ENCODE data around the gene GLS2.

Gene GLS2

DNA sequence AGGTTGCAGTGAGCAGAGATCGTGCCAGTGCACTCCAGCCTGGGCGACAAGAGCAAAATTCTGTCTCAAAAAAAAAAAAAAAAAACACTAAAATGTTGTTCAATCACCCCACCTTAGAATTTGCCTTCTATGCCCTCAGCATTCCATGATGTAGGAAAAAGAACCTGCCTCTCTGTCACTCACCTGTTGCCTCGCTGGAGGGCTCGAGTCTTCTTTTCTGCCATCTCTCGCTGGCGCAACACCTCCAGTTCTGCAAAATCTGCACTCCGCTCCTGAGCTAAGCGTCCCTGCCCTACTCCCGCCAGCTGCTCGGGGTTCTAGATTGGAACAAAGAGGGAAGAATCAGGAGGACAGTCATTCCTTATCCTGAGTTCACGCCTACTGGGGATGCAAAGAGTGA is 56.7 kb downstream of the GLS2 start:
- TF ChIP-seq REST (IDR thresholded peaks at IDR 0.05; ENCODE audit: insufficient read depth in 1 of 2, low read depth in 2 of 2, low read length in 2 of 2) (no peak), FOXP2 (optimal IDR thresholded peaks at IDR 0.05; ENCODE audit: borderline replicate concordance, extremely low read depth, extremely low read length, insufficient read depth) (no peak), TAF1 (IDR thresholded peaks at IDR 0.05; ENCODE audit: borderline replicate concordance, insufficient read depth, low read length) (no peak), POLR2AphosphoS5 (IDR thresholded peaks at IDR 0.05; ENCODE audit: low read depth, low read length) (no peak), SIN3A (IDR thresholded peaks at IDR 0.05; ENCODE audit: borderline replicate concordance, insufficient read depth, low read length) (no peak)

DNA sequence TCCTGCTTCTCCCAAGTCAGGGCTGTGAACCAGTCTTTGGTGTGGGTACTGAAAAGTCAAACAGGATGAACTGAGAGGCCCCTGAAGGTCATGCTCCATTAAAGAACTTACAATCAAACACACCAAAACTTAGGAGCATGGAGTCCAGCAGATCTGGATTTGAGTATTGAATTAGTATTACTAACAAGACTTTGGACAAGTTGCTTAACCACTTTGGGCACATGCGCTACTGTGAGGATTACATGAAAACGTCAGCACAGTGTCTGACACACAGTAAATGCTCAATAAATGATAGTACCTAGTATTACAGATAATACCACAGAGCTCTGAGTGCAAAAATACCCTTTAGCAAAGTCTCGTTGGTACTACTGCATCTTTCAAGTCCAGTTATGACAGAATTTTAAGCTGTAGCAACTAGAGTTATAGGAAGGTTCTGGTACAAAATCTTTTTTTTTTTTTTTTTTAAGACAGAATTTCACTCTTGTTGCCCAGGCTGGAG is 62.0 kb downstream of the GLS2 start:
- TF ChIP-seq TAF1 (IDR thresholded peaks at IDR 0.05; ENCODE audit: borderline replicate concordance, insufficient read depth, low read length) = no peak
- no peak for TF ChIP-seq REST (IDR thresholded peaks at IDR 0.05; ENCODE audit: insufficient read depth in 1 of 2, low read depth in 2 of 2, low read length in 2 of 2)
- TF ChIP-seq FOXP2 (optimal IDR thresholded peaks at IDR 0.05; ENCODE audit: borderline replicate concordance, extremely low read depth, extremely low read length, insufficient read depth) = no peak
- no peak for TF ChIP-seq SIN3A (IDR thresholded peaks at IDR 0.05; ENCODE audit: borderline replicate concordance, insufficient read depth, low read length)
- TF ChIP-seq POLR2AphosphoS5 (IDR thresholded peaks at IDR 0.05; ENCODE audit: low read depth, low read length) = no peak

- TF ChIP-seq POLR2AphosphoS5 (IDR thresholded peaks at IDR 0.05; ENCODE audit: low read depth, low read length) (no peak), FOXP2 (optimal IDR thresholded peaks at IDR 0.05; ENCODE audit: borderline replicate concordance, extremely low read depth, extremely low read length, insufficient read depth) (no peak), SIN3A (IDR thresholded peaks at IDR 0.05; ENCODE audit: borderline replicate concordance, insufficient read depth, low read length) (no peak), REST (IDR thresholded peaks at IDR 0.05; ENCODE audit: insufficient read depth in 1 of 2, low read depth in 2 of 2, low read length in 2 of 2) (no peak), TAF1 (IDR thresholded peaks at IDR 0.05; ENCODE audit: borderline replicate concordance, insufficient read depth, low read length) (no peak)
Observed at GRCh38 chr12:56425193-56425592, 62.8 kb downstream of the GLS2 start.

All from PFSK-1 (cell line).